ENCODE data around the gene MED20. TPM values are rescaled to one million over a fixed set of nuclear protein-coding genes. Genes with fewer than 3 reads are reported as not detected.
A peak's percentile ranks its signal among the peaks of the same experiment; 100 is the strongest.

MED20 gene
- total and polyA plus RNA-seq, 8 donors = 1.2 to 34.4 (median 10.3) TPM

DNA sequence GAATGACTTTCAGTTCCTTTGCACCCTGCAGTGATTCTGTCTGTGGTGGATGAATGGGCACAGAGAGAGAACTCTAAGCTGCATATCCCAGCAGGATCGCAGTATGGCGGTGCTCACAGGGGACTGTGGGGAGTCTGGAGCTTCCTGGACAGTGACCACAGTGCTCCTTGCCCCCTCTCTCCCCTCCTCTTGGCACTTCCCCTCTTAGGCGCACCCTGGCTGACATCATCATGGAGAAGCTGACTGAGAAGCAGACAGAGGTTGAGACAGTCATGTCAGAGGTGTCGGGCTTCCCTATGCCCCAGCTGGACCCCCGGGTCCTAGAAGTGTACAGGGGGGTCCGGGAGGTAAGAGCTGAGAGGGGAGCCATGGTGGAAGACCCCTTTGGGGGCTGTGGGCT, 9.0 kb upstream of the MED20 start:
- no peaks in the 10 kb centered on the region for H3K27me3 ChIP-seq
- DNase-seq = no peak
- H3K36me3 ChIP-seq = peaks cover 71 to 88% (median 81%) of the 10 kb centered on the region in 4 donors
- no peak overlapping the region for H3K4me3 ChIP-seq
- peaks cover 0 to 3% (median 1%) of the 10 kb centered on the region in 4 donors for H3K4me1 ChIP-seq
- TF ChIP-seq EP300 (IDR thresholded peaks at IDR 0.05) (no peak), POLR2A (IDR thresholded peaks at IDR 0.05) (no peak), POLR2AphosphoS5 (IDR thresholded peaks at IDR 0.05) (no peak)
- TF ChIP-seq, protein P1, sequence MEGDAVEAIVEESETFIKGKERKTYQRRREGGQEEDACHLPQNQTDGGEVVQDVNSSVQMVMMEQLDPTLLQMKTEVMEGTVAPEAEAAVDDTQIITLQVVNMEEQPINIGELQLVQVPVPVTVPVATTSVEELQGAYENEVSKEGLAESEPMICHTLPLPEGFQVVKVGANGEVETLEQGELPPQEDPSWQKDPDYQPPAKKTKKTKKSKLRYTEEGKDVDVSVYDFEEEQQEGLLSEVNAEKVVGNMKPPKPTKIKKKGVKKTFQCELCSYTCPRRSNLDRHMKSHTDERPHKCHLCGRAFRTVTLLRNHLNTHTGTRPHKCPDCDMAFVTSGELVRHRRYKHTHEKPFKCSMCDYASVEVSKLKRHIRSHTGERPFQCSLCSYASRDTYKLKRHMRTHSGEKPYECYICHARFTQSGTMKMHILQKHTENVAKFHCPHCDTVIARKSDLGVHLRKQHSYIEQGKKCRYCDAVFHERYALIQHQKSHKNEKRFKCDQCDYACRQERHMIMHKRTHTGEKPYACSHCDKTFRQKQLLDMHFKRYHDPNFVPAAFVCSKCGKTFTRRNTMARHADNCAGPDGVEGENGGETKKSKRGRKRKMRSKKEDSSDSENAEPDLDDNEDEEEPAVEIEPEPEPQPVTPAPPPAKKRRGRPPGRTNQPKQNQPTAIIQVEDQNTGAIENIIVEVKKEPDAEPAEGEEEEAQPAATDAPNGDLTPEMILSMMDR (IDR thresholded peaks at IDR 0.05) = no peak
- H3K9me3 ChIP-seq = no peaks in the 10 kb centered on the region
- 87 to 93% (median 91%) methylated on average over 6 of the region's 6 CpGs for WGBS, 5 donors
- intact Hi-C loops (cut with DNase I; ENCODE audit: low total_unique reads) = loop anchor here (10.0 kb wide), 1 partner anchor 115 kb away; no protein-coding TSS in a partner anchor
- no peak overlapping the region for H3K27ac ChIP-seq

DNA sequence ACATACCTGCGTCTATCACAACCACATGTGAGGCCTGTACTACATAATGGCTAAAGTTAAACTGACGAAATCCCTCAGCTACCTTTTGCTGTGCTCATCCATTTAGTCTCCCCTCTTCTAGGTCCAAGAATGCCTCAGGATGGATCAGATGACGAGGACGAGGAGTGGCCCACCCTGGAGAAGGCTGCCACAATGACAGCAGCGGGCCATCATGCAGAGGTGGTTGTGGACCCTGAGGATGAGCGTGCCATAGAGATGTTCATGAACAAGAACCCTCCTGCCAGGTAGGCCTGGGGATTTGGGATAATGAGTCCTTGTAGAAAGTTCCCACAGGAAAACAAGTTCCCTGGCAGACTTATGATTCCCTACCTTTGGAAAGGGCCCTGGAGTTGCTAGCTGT, 6.3 kb upstream of the MED20 start:
- WGBS, 5 donors = 87 to 94% (median 91%) methylated on average over 6 of the region's 6 CpGs
- no peaks in the 10 kb centered on the region for H3K9me3 ChIP-seq
- H3K36me3 ChIP-seq = peaks cover 46 to 69% (median 58%) of the 10 kb centered on the region in 4 donors
- no peak overlapping the region for H3K4me3 ChIP-seq
- no peaks in the 10 kb centered on the region for H3K27me3 ChIP-seq
- peaks cover 14 to 28% (median 21%) of the 10 kb centered on the region in 4 donors for H3K4me1 ChIP-seq
- DNase-seq = no peak
- intact Hi-C loops (cut with DNase I; ENCODE audit: low total_unique reads) = no loop called here
- TF ChIP-seq POLR2AphosphoS5 (IDR thresholded peaks at IDR 0.05) = no peak
- TF ChIP-seq EP300 (IDR thresholded peaks at IDR 0.05) = no peak
- TF ChIP-seq, protein P1 (IDR thresholded peaks at IDR 0.05) = no peak
- no peak for TF ChIP-seq POLR2A (IDR thresholded peaks at IDR 0.05)
- no peak overlapping the region for H3K27ac ChIP-seq

DNA sequence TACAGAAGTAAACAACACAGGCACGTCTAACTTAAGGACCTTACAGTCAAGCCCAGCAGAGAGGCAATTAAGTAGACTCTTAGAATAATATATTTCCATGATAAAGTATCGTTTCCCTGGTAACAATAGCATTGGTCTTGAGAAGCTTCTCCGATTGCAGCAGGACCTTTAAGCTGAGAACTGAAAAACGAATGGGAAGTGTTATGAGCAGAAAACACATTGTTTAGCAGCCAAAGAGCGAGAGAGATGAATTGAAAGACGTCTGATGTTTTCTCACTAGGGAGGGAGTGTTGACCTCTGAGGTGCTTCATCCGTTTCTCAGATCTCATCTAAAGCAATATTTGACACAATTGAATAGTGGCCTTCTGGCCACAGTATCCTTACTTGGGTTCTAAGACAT, 1.2 kb upstream of the MED20 start:
- peaks cover under 1 to 20% (median 7%) of the 10 kb centered on the region in 4 donors for H3K36me3 ChIP-seq
- DNase-seq = no peak
- TF ChIP-seq POLR2AphosphoS5 (IDR thresholded peaks at IDR 0.05) (no peak), POLR2A (IDR thresholded peaks at IDR 0.05) (no peak), EP300 (IDR thresholded peaks at IDR 0.05) (no peak)
- TF ChIP-seq, protein P1 (IDR thresholded peaks at IDR 0.05) = no peak
- H3K27me3 ChIP-seq = no peaks in the 10 kb centered on the region
- WGBS, 5 donors = 1 to 3% (median 2%) methylated on average over 7 of the region's 7 CpGs
- no peaks in the 10 kb centered on the region for H3K9me3 ChIP-seq
- peaks cover 30 to 61% (median 45%) of the 10 kb centered on the region in 4 donors for H3K4me1 ChIP-seq
- H3K27ac ChIP-seq = peak overlapping the region in 3 of 5 donors; percentile 98 to 99 (median 99)
- H3K4me3 ChIP-seq = peak overlapping the region; percentile 72 to 97 (median 91)
- intact Hi-C loops (cut with DNase I; ENCODE audit: low total_unique reads) = no loop called here

DNA sequence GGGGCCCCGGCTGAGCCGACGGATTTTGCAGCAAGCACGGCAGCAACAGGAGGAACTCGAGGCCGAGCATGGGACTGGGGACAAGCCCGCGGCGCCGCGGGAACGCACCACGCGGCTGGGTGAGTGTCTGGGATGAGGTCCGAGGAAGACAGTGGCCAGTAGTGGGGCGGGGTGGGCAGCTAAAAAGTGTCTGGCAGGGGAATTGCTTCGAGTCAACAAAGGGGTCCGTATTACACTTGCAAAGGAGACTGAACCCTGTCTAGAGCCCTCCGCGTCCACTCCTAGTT, 716 bp upstream of the MED20 start:
- no peaks in the 10 kb centered on the region for H3K27me3 ChIP-seq
- no peak for DNase-seq
- 0 to 2% (median 0%) methylated on average over 6 to 20 of the region's 20 CpGs for WGBS, 5 donors
- H3K4me1 ChIP-seq = peaks cover 30 to 64% (median 45%) of the 10 kb centered on the region in 4 donors
- TF ChIP-seq POLR2AphosphoS5 (IDR thresholded peaks at IDR 0.05) (no peak), POLR2A (IDR thresholded peaks at IDR 0.05) (no peak), EP300 (IDR thresholded peaks at IDR 0.05) (no peak)
- TF ChIP-seq, protein P1 (IDR thresholded peaks at IDR 0.05) = no peak
- intact Hi-C loops (cut with DNase I; ENCODE audit: low total_unique reads) = no loop called here
- H3K4me3 ChIP-seq = peak overlapping the region; percentile 72 to 97 (median 91)
- peaks cover 0 to 21% (median 9%) of the 10 kb centered on the region in 4 donors for H3K36me3 ChIP-seq
- H3K9me3 ChIP-seq = no peaks in the 10 kb centered on the region
- H3K27ac ChIP-seq = peak overlapping the region; percentile 93 to 99 (median 99)

Measured in stomach (tissue), 9 donors.